Ecto neural progenitor cell (in vitro differentiated cells): ENCODE measurements around the gene OPA3.

Experiments
- DNase-seq: peaks from one replicate; pipeline ENCODE4 v3.0.0-alpha.2; 2018; ENCODE audit warnings: low spot score

Gene OPA3

DNA sequence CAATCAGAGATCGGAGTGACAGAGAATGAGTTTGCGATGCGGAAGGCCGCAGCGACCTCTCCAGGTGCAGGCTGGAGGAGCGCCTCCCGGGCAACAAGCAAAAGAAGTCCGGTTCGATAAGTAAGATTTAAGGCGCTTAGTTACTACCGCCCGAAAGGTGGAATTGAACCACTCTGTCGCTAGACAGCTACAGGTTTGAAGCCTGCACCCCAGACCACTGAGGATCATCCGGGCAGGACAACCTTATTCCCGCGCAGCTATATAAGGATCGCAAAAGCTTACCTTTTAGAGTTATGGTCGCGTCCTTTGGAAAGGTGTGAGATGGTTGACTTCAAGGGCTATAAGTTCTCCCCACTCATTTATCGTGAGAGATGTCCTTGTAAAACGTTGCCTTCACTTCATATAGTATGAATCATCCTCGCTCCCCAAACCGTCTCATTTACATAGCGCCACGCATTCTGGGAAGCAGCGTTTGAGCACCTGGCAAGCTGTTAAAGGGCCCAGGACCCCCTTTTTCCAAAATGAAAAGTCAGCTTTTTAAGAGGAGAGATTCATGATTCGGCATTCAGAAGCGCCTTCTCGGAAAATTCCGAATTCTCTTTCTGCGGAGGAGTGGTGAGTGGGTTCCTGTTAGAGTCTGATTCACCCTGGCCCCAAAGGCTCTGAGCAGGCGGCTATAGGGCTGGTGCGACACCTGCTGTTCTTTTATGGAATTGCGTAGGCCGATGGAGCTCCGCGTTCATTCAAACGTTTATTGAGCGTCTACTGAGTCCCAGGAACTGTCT lies 106.0 kb downstream of the OPA3 start:
- peak; percentile 90 for DNase-seq

- no peak for DNase-seq
These were observed 106.7 kb downstream of the OPA3 start for GRCh38 chr19:45477713-45478453.
